Adrenal gland (tissue), 12 donors: Measurements from ENCODE around the gene ZW10. TPM values are rescaled to one million over a fixed set of nuclear protein-coding genes. Genes with fewer than 3 reads are reported as not detected.
"Not testable (repeated sequence)": the region's sequence is repeated elsewhere in the genome, so short reads cannot be mapped to it uniquely, and the experiment has no call there.

Experiments
- DNase-seq, 7 donors: peaks; one replicate each; pipeline ENCODE4 v3.0.0-alpha.2; 2019 to 2020
- H3K27ac ChIP-seq, 5 donors: fragments of 200-600 bp; sonication (generic) in 4 of 5; 1 replicate in 3 of 5; 2 replicates in 2 of 5; pipeline versions ENCODE4 v1.5.1 to v1.8.0; 2016 to 2020; ENCODE audit warnings: mild to moderate bottlenecking in 1 of 5
- H3K27me3 ChIP-seq: fragments of 200-600 bp; 2 replicates; pipeline ENCODE4 v1.8.0; 2021
- H3K36me3 ChIP-seq, 2 donors: fragments of 200-600 bp; replicated peaks in 1 of 2; 1 replicate in 1 of 2; 2 replicates in 1 of 2; pipeline versions ENCODE4 v1.5.1 to v1.8.0; 2018 to 2022
- H3K4me1 ChIP-seq, 2 donors: fragments of 200-600 bp; replicated peaks in 1 of 2; 1 replicate in 1 of 2; 2 replicates in 1 of 2; pipeline versions ENCODE4 v1.5.1 to v1.8.0; 2018 to 2021
- H3K4me3 ChIP-seq, 4 donors: fragments of 200-600 bp; sonication (generic) in 3 of 4; one replicate each; pipeline ENCODE4 v1.5.1; 2016 to 2018
- H3K9me3 ChIP-seq, 3 donors: fragments of 200-600 bp; sonication (generic) in 1 of 3; replicated peaks in 1 of 3; 1 replicate in 2 of 3; 2 replicates in 1 of 3; pipeline versions ENCODE4 v1.5.1 to v1.8.0; 2016 to 2021
- POLR2A ChIP-seq, 2 donors: fragments of 450-650 bp; IDR thresholded peaks; one replicate each; pipeline ENCODE4 v1.6.1; 2017; ENCODE audit warnings: antibody characterized with exemption in 2 of 2, mild to moderate bottlenecking in 2 of 2, moderate library complexity in 1 of 2
- WGBS, 4 donors: extraction: QIAGEN DNeasy Blood & Tissue Kit in 2 of 4; methylation state at CpG; one replicate each; pipeline versions ENCODE4 v1.1.5 to v1.1.7; 2013 to 2017; 5-methylcytosine and 5-hydroxymethylcytosine counted together
- intact Hi-C, 2 donors: fragments of 100-400 bp; cut with DNase I; formaldehyde crosslinking; loops; one replicate each; pipeline versions ENCODE4 v1.14.1 to v1.15.0; 2022 to 2023
- polyA plus RNA-seq, 3 donors: library from polyadenylated mRNA; stranded (reverse); fragments of 200-250 nt in 2 of 3; fragments of 350-450 nt in 1 of 3; fragmentation: Illumina TruSeq in 1 of 3; extraction: RNeasy Lipid Tissue Mini Kit (QIAGEN cat#74804) in 1 of 3; gene quantifications; one replicate each; pipeline ENCODE4 v1.2.3, GENCODE V29; 2013 to 2014
- total RNA-seq, 9 donors: library from RNA; depleted of rRNA in 4 of 9; stranded (reverse); fragments of >200 nt in 4 of 9; fragments of 120-200 nt in 1 of 9; fragmentation: NEBNext Ultra II Directional in 1 of 9; extraction: Animal tissue kit (Norgen Biotek cat#: 25700) in 1 of 9; gene quantifications; one replicate each; pipeline versions ENCODE4 v1.1.0 to v1.2.4, GENCODE V29; 2013 to 2023
- TF ChIP-seq, protein P1 (sequence below), 6 experiments: fragments of 450-650 bp in 4 of 6; fragments of 200-600 bp in 2 of 6; sonication (generic) in 1 of 6; IDR thresholded peaks; 1 replicate in 5 of 6; 2 replicates in 1 of 6; pipeline versions ENCODE4 v1.5.1 to v1.8.0; 2016 to 2021; ENCODE audit warnings: antibody characterized with exemption in 6 of 6, mild to moderate bottlenecking in 2 of 6, moderate library complexity in 1 of 6
- donor health status: healthy with polysubstance abuse.
- donor health status: Bipolar disorder and iron deficiency.
- donor health status: DM: yes; HTN: yes; CAD: no.
- donor health status: DM: no; HTN: no; CAD: no.
- donor health status: DM: no; HTN: no; CAD: no.
- donor health status: DM: yes; HTN: yes; CAD: no.

ZW10 gene
- total and polyA plus RNA-seq, 12 donors, result 3.2 to 24.3 (median 11.0) TPM

DNA sequence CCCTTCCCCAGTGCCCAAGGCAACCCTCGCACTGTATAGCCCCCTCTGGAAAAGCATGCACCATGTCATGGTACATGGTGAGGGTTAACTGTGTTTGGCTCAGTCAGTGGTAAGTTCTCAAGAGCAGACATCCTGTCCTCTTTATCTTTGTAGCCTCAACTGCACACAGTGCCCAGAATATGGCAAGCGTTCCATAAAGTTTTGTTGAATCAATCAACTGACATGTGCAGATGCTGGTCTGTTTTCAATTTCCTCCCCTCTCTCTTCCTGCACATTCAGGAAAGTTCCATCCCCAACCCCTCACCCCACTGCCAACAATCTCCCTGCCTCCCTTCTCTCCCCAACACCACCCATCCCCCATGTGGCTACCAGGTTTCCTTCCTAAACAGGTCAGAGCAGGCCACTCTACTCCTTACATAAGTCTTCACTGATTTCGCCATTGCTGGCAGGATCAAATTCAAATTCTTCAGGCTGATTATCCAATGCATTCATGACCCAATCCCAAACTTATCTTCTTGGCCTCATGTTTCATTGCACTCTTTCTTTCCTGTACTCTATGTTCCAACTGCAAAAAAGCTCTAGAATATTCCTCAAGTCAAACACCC is 51.9 kb downstream of the ZW10 start:
- peaks cover 0 to 7% of the 10 kb centered on the region in 2 donors for H3K4me1 ChIP-seq
- no peak for DNase-seq
- H3K27ac ChIP-seq, result no peak overlapping the region
- no peaks in the 10 kb centered on the region for H3K36me3 ChIP-seq
- intact Hi-C loops, result no loop called here
- no peaks in the 10 kb centered on the region for H3K27me3 ChIP-seq
- H3K9me3 ChIP-seq, result no peaks in the 10 kb centered on the region
- 85 to 99% (median 89%) methylated on average over 3 of the region's 3 CpGs for WGBS, 4 donors
- H3K4me3 ChIP-seq, result no peak overlapping the region
- TF ChIP-seq POLR2A (IDR thresholded peaks at IDR 0.05), result no peak
- TF ChIP-seq, protein P1, sequence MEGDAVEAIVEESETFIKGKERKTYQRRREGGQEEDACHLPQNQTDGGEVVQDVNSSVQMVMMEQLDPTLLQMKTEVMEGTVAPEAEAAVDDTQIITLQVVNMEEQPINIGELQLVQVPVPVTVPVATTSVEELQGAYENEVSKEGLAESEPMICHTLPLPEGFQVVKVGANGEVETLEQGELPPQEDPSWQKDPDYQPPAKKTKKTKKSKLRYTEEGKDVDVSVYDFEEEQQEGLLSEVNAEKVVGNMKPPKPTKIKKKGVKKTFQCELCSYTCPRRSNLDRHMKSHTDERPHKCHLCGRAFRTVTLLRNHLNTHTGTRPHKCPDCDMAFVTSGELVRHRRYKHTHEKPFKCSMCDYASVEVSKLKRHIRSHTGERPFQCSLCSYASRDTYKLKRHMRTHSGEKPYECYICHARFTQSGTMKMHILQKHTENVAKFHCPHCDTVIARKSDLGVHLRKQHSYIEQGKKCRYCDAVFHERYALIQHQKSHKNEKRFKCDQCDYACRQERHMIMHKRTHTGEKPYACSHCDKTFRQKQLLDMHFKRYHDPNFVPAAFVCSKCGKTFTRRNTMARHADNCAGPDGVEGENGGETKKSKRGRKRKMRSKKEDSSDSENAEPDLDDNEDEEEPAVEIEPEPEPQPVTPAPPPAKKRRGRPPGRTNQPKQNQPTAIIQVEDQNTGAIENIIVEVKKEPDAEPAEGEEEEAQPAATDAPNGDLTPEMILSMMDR (IDR thresholded peaks at IDR 0.05), result no peak

GRCh38 chr11:113720478-113720877 is 53.0 kb downstream of the ZW10 start:
- H3K36me3 ChIP-seq, H3K27ac ChIP-seq, DNase-seq, H3K4me3 ChIP-seq, H3K9me3 ChIP-seq, H3K4me1 ChIP-seq, intact Hi-C loops, H3K27me3 ChIP-seq: not testable (repeated sequence)
- WGBS, 4 donors, result 46 to 70% (median 51%) methylated on average over 3 of the region's 3 CpGs

DNA sequence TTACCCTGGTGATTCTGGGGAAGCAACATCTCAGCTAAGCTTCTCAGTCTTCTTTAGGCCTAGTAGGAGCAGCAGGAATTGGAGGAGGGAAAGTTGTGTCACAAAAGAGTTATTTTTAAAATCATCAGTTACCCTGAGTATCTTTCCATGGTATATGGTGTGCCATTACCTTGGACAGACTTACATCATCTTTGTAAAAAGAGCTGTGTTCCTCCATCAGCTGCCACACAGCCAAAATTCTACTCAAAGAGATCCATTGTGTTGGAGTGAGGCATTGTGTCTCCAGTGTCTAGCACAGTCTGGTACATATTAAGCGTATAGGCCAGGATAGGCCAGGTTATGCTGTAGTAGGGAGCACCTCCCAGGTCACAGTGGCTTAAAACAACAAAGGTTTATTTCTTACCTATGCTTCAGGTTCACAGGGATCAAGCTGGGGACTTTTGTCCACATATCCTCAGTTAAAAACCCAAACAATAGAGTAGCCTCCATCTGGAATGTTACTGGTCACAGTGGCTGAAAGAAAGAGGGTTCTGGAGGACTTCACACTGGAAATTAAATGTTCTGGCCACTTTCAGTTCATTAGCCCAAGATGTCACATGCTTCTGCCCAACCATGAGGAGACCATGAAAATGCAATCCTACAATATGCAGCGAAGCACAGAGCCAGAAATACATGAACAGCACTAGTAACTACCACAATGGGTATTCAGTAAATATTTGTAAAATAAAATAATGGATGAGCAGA is 57.4 kb downstream of the ZW10 start:
- Histone ChIP-seq H3K9me3 (no peaks in the 10 kb centered on the region), H3K36me3 (no peaks in the 10 kb centered on the region), H3K27ac (no peak overlapping the region), H3K27me3 (no peaks in the 10 kb centered on the region), H3K4me3 (no peak overlapping the region), H3K4me1 (no peaks in the 10 kb centered on the region)
- WGBS, 4 donors, result 91 to 97% (median 96%) methylated on average over 2 of the region's 2 CpGs
- no peak for TF ChIP-seq POLR2A (IDR thresholded peaks at IDR 0.05)
- TF ChIP-seq, protein P1 (IDR thresholded peaks at IDR 0.05), result no peak
- intact Hi-C loops, result no loop called here
- DNase-seq, result no peak

GRCh38 chr11:113715273-113715672 is 58.2 kb downstream of the ZW10 start:
- no peak overlapping the region for H3K4me3 ChIP-seq
- intact Hi-C loops, result no loop called here
- no peaks in the 10 kb centered on the region for H3K4me1 ChIP-seq
- no peak for DNase-seq
- no peak for TF ChIP-seq POLR2A (IDR thresholded peaks at IDR 0.05)
- TF ChIP-seq, protein P1 (IDR thresholded peaks at IDR 0.05), result no peak
- H3K36me3 ChIP-seq, result no peaks in the 10 kb centered on the region
- no peaks in the 10 kb centered on the region for H3K9me3 ChIP-seq
- no peaks in the 10 kb centered on the region for H3K27me3 ChIP-seq
- H3K27ac ChIP-seq, result no peak overlapping the region
- WGBS, 4 donors, result 80 to 100% (median 88%) methylated on average over 1 of the region's 1 CpG
